Mammary epithelial cell (primary cell): ENCODE results near the gene BARX2.

ENCODE experiments used
- CTCF ChIP-seq, 2 donors: IDR thresholded peaks in 1 of 2; conservative IDR thresholded peaks in 1 of 2; 2 replicates each; pipeline ENCODE4 v1.5.1; 2011 to 2012; ENCODE audit warnings: inconsistent platforms in 2 of 2, low read length in 2 of 2, mild to moderate bottlenecking in 2 of 2, control low read depth in 1 of 2, low read depth in 1 of 2; ENCODE audit not compliant: insufficient read depth in 1 of 2; ENCODE audit errors: extremely low read depth in 1 of 2
- EZH2 ChIP-seq: IDR thresholded peaks from 2 replicates; pipeline ENCODE4 v1.6.1; 2012; ENCODE audit warnings: low read length, inconsistent platforms, borderline replicate concordance

DNA sequence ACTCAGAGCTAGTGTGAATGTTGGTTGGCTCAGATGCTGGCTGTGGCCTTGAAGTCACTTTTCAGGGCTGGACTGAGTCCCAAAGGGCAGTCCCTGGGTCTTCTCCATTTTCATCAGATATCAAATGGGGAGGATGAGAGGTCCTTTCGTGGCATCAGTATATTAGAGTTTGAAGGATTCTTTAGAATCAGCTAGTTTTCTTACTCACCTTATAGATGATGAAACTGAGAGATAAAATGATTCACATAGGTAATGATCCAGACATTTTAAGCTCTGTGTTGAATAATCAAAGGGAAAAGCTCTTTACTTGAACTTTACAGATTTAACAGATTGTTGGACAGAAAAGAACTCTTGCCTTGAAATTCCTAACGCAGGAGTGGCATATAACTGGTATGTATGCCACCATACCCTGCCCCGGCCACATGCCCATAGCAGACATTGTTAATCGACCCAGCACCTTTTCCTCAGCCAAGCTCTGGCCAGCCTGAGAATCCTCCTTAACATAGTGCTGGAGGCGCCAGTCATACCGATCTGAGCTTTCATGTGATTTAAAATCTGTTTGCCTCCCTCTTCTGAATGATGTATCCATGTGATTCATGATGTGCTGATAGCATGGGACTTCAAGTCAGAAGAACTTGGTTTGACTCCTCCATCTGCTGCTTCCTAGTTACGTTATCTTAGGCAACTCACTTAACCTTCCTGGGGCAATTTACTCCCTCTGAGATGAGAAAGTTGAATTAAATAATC is 60.0 kb downstream of the BARX2 start:
- TF ChIP-seq CTCF (conservative IDR thresholded peaks at IDR 0.05 in 1 of 2, IDR thresholded peaks at IDR 0.05 in 1 of 2; ENCODE audit: extremely low read depth in 1 of 2, insufficient read depth in 1 of 2, low read depth in 1 of 2, low read length in 2 of 2) = no peak
- TF ChIP-seq EZH2 = no peak
